Activated effector memory CD4-positive, alpha-beta T cell treated with Interleukin-2 at 50 U/mL for 16 hours (primary cell): Measurements from ENCODE around the gene PMM1.
"Not testable (repeated sequence)": the region's sequence is repeated elsewhere in the genome, so short reads cannot be mapped to it uniquely, and the experiment has no call there.

Experiments used
- DNase-seq: peaks from one replicate; pipeline ENCODE4 v3.0.0-alpha.2; 2020

The PMM1 gene

DNA sequence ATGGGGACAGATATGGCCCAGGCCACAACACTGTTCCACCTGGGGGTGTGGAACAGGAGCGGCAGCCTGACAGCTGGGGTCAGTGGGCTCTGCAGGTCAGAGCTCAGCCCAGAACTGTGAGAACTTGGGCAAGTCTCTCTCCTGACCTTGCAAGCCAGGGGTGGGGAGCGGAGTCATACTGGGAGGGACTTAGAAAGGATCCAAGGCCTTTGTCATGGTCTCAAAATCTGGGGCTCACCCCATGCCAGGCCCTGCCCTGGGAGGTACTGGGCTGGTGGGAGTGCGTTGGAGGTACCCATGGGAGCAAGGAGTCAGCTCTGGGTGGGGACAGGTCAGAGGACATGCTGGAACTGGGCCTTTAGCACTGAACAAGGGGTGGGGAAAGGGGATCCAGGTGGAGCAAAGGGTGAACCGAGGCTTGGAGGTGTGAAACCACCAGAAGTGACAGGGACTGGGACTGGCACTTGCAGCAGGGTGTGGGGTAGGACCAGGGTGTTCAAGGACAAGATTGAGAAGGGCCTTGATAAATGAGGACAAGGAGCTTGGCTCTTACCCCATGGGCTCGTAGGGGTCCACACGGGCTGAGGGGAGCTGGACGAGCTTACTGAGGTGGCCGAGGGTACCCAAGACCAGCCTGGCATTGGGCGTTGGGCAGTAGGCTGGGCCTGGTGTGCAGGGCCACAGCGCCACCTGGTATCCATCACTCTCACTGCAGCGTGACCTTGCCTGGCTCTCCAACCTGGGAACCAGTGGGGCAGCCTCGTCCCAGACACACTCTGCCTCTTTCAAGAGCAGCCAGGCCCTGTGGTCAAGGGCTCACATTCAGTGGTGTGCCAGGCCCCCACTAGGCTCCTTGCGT is 7.4 kb upstream of the PMM1 start:
- no peak for DNase-seq

DNA sequence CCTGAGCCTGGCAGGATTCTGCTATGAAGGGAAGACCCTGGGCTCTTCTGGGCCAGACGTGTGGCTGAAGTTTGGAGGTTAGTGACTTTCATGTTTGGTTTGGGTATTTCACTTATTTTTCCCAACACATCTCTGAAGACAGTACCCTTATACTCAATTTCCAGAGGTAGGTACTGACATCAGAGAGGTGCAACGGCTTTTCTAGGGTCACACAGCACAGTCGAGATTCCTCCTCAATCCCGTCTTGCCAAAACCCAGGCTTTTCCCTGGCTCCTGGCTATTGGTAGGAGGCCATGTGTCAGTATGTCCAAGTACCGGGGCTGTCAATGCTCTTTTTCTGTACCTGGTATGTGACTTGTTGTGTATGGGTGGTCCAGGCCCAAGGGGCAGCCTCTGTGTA is 6.1 kb upstream of the PMM1 start:
- no peak for DNase-seq

DNA sequence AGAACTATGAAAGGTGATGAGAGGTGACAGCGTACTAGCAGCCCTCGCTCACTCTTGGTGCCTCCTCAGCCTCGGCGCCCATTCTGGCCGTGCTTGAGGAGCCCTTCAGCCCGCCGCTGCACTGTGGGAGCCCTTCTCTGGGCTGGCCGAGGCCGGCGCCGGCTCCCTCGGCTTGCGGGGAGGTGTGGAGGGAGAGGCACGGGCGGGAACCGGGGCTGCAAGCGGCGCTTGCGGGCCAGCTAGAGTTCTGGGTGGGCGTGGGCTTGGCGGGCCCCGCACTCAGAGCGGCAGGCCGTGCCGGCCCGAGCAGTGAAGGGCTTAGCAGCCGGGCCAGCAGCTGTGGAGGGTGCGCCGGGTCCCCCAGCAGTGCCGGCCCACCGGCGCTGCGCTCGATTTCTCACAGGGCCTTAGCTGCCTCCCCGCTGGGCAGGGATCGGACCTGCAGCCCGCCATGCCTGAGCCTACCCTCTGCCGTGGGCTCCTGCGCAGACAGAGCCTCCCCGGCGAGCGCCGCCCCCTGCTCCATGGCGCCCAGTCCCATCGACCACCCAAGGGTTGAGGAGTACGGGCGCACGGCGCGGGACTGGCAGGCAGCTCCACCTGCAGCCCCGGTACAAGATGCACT is 3.8 kb upstream of the PMM1 start:
- not testable (repeated sequence) for DNase-seq

DNA sequence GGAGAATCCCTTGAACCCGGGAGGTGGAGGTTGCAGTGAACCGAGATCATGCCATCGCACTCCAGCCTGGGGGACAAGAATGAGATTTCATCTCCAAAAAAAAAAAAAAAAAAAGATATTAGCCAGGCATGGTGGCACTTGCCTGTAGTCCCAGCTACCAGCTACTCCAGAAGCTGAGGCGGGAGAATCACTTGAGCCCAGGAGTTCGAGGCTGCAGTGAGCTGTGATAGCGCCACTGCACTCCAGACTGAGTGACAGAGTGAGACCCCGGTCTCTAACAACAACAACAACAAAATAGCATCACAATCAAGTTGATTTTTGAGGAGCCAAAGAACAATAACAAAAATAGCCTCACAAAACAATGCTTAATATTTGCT is 2.3 kb downstream of the PMM1 start:
- no peak for DNase-seq

DNA sequence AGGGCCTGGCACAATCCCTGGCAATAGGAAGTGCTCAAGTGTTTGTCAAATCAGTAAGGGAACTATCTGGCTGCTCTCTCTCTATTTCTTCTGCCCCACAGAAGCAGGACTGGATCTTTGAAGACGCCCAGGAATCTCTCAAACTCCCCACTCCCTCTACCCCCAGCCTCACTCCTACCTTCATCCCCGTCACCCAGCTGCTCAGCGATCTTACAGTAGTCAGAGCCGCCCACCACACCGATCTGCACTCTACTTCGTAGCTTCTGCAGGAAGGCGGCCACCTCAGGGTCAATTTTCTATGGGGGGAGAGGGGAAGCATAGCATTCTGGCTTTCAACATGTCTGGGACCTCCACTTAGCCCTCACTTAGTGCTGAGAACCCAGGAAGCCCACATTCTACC is 3.7 kb downstream of the PMM1 start:
- no peak for DNase-seq

DNA sequence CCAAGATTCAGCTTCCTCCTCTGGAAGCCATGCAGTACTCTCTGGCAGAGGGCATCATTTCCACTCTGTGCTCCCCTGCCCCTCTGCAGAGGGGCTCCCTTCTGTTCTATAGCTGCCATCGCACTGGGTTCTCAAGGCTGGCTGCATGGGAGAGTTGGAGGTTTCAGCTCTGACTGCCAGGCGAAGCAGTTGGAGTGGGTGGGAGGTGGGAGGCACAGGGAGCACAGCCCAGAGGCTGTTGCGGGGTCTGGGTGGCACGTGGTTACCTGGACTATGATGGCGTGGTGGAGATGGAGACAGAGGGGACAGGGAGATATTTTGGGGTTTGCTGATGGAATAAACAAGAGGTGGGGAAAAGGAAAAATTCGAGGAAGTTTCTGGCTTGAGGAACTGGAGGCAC is 4.8 kb downstream of the PMM1 start:
- DNase-seq, result no peak

DNA sequence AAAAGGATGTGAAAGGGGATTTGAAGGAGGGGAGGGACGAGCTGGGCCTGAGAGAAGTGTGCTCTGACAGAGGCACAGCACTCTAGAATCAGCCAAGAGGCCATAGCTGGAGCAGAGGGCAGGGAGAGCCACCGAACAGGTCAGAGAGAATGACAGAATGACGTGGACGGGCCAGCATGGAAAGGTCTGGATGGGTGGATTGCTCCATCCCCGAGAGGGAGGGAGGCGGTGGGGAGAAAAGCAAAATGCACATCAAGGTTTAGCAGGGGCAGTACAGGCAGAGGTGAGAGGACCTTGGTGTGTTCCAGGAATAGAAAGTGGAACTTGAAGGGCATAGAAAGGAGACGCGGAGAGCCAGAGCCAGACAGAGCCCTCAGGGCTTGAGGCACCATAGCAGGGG is 6.9 kb downstream of the PMM1 start:
- DNase-seq, result no peak

DNA sequence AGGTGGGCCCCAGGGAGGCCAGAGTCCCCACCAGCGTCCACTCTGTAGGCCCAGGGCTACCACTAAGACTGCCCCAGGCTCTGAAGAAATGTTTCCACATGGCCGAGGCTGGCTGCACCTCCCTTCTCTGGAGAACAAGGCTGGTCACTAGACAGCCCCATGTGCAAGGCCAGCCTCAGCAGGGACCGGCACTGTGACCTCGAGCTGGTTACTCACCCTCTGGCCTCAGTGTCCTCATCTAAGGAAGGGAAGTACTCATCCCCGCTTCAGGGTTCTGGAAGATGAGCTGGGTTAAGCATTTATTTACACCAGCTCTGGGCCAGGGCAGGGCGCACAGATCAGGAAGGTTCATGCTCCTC is 9.7 kb downstream of the PMM1 start:
- DNase-seq, result no peak

DNA sequence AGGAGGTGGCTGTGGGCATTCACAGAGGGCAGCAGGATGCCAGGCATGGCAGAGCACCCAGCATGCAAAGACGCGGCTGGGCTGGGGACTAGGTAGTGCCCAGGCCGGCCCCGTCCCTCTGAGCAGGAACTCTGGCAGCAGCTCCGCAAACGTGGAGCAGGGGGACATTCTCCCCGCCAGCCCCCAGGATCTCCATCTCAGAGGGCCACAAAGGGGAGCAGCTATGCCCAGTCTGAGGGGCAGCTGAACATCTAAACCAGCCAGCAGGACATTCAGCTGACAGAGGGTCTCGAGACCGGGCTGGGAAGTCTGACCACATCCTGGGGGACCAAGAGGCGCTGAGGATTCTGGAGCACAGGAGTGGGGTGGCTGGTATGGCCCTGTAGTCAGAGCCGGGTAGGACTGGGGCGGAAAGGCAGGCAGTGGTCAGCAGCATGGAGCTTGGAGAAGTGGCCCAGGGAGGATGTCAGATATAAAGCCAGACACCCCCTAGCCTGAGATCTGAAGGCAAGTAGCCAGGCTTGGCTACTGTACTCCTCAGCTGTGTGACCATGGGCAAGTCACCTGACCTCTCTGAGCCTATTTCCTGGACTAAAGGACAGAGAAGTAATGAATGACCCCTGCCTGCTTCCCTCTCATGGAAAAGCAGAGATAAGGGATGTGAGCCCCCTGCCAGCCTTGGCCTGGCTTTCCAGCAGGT is 10.2 kb downstream of the PMM1 start:
- DNase-seq, result no peak

DNA sequence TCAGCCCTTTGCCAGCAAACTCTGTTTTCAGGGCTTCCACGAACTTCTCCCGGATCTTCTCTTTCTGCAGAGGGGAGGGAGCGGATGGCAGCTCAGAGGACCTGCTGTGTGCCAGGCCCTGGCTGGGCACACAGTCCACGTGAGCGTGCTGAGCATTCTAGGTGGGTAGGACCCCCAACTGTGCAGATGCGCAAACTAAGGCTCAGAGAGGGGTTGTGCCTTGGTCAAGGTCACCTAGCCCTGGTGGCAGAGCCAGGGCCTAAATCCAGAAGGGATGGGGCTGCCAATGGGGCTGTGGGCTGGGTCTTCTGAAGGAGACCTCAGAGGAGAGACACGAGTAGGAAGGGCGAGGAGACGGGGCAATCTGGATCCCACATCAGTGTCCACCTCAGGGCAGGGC is 10.8 kb downstream of the PMM1 start:
- no peak for DNase-seq

DNA sequence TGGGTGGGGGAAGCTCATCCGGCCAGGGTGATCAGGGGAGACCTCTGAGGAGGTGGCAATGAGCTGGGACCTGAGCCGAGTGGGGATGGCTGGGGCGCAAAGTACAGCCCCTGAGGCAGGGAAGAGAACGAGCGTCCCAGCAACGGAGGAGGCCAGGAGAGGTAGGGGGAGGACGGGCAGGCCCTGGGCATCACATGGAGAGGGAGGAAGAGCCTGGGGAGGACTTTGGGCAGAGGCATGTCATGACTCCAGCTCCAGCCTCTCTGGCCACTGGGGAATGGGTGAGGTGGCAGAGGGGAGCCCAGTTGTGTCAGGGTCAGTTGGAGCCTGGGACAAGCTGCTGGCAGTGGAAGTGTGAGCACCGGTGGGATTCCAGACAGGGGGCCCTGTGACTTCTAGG is 11.5 kb downstream of the PMM1 start:
- no peak for DNase-seq

DNA sequence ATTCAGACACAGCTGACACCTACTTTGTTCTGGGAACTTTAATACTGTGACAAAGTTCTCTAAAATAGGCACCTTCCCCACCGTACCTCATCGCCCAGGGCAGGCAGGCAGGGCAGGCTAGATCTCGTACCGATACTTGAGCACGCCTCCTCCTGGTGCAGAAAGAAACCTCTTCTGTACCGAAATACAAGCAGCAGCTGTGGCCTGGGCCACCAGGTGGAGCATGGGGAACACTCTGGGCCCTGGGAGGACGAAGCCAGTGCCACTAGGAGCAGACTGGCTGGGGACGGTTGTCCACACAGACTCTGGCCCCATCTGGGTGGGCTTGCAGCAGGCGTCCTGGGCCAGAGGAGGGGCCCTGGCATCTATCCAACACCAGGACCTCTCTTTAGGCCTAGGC is 12.8 kb downstream of the PMM1 start:
- no peak for DNase-seq

DNA sequence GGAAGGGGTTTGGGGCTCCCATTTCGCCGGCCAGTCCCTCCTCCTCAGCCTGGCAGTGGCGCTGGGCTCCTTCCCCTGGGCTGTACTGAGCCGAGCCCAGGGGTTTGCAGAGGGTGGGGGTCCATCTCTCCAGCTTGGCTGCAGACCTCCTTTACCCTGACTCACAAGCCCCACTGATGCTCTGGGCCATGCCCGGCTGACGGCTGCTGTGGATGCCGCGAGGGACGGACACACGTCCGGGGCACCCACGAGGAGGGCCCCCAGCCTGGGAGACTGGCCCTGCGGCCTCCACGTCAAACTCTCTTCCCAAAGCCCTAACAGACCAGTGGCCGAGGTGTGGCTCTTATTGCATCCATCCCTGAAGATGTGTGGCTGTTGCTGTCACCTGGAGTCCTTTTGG is 14.1 kb downstream of the PMM1 start:
- no peak for DNase-seq

DNA sequence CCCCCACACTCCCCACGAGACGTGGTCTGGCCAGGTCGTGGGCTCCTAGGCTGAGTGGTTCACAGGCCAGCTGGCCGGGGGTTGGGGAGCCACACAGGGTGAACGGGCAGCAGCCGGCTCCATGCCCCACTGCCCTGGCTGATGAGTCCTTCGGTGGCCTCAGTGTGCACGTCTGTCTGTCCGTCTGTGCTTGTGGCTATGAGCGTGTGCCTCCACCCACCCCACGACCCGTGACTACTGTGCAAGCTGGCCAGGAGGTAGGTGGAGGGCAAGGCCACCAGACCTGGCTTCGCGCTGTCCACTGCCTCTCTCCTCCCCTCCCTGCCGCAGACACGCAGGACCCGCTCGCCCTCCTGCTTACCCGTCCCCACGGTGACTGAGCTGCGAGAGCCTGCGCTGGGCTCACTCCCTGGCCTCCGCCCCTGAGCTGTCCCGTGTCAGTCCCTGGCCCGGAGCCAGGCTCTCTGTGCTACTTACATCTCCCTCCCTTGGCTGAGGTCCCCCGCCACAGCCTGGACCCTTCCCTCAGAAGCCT is 14.7 kb downstream of the PMM1 start:
- no peak for DNase-seq

DNA sequence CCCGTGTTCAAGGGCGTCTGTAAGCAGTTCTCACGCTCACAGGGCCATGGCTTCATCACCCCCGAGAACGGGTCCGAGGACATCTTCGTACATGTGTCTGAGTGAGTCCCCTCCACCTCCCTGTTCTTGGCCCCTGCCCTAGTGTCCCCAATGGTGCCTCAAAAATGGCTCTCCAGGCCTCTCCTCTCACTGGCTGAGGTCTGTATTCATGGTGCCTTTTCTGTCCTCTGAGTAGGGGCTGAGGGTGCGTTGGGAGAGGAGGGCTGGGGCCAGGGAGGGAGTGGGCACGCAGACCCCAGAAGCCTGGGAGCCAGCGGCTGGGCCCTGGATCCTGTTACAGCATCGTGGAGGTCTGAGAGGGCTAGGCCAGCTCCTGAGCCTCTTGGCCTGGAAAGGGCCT is 16.0 kb downstream of the PMM1 start:
- DNase-seq, result no peak

DNA sequence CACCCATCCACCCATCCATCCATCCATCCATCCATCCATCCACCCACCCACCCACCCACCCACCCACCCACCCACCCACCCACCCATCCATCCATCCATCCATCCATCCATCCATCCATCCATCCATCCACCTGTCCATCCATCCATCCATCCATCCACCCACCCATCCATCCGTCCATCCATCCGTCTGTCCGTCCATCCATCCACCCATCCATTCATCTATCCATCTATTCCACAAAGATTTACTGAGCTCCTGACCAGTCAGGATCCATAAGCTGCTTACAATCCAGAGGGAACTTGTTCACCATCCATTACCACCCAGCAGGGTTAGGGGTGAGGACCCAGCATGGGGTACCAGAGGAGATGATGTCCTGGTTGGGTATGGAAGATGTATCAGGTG is 17.3 kb downstream of the PMM1 start:
- not testable (repeated sequence) for DNase-seq

DNA sequence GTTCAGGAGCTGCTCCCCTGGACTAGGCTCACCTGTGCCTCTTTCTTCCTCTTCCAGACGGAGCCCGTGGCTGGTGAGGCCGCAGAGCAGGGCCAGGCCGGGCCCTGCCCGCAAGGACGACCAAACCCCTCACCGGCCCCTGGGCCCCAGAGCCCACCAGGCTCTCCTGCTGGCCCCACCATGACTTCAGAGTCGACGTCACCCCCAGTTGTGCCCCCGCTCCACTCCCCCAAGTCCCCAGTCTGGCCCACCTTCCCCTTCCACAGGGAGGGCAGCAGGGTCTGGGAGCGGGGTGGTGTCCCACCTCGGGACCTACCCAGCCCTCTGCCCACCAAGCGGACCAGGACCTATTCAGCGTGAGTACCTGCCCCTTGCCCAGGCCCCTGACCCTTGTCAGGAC is 17.9 kb downstream of the PMM1 start:
- DNase-seq, result no peak

DNA sequence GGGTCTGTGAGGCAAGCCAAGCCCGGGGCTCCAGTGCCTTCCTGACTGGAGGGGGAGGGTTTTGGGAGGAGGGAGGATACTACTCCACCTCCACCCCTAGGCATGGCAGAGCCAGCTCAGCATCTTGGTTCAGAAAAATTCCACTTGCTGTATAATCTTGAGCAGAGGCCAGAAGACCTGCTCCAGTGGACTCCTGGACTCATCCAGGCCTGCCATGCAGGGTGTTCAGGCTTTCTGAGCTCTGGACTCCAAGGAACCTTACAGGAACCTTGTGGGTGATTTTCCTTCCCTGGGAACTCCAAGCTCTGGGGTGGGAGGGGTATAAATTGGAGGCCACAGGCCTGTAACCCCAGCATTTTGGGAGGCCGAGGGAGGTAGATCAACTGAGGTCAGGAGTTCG is 19.4 kb downstream of the PMM1 start:
- no peak for DNase-seq

DNA sequence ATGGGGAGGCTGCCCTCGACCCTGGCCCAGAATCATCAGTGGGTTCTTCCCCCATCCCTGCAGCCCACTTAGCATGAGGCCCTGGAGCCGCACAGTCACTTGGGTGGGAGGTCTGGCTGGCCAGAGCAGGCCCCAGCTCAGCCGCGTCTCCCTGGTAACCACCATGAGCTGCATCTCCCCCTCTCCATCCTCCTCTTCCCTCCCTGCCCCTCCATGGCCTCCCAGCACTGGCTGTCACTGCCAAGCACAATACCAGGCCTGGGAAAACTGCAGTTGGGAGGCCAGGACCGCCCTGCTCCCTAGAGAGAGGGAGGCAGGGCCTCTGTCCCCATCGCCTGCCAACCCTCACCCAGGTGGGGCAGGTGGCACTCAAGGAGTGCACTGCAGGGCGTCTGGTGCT is 20.8 kb downstream of the PMM1 start:
- no peak for DNase-seq

DNA sequence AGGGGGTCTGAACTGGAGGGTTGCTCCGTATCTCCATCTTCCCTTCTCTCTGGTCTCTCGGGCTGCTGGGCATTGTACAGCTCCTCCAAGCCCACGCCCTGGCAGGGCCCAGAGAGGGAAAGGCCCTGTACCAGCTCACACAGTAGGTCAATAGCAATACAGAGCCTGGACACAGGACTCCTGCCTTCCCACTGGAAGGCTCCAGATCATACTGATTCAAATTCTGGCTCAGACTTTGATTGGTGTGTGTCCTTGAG is 22.2 kb downstream of the PMM1 start:
- no peak for DNase-seq

DNA sequence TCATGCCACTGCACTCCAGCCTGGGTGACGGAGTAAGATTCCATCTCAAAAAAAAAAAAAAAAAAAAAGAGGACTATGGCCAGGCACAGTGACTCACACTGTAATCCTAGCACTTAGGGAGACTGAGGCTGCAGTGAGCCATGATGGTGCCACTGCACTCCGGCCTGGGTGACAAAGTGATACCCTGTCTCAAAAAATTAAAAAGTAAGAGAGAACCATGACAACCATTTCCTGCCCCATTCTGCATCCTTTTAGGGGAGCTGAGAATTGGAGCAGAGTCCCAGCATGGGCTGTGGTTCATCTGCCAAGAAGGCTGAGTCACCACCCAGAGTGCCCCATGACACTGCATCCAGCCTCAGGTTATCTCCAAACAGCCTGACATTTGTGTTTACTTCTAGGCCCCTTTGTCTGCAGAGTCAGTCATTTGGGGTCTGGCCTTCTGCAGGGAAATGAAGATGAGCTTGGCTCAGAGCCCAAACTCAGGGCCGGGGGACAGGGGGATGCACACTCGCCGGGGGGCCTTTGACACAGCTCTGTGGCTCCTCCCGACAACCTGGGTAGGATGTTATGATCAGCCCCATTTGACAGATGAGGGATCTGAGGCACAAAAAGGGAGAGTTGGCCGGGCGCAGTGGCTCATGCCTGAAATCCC is 24.1 kb downstream of the PMM1 start:
- DNase-seq, result no peak

DNA sequence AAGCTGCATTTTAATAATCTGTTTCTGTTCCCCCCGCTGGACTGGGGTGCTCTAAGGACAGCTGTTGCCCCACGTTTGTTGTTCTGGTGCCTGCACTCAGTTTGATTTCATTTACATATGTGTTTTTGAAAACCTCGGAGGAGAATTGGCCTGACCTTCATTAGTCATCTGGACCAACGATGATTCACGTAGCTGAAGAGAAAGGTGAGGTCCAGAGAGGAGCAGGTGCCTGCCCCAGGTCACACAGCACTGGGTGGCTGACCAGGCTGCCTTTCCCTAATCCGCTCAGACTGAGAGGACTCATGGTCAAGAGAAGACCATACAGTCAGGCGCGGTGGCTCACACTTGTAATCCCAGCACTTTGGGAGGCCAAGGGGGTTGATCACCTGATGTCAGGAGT is 25.1 kb downstream of the PMM1 start:
- DNase-seq, result no peak

DNA sequence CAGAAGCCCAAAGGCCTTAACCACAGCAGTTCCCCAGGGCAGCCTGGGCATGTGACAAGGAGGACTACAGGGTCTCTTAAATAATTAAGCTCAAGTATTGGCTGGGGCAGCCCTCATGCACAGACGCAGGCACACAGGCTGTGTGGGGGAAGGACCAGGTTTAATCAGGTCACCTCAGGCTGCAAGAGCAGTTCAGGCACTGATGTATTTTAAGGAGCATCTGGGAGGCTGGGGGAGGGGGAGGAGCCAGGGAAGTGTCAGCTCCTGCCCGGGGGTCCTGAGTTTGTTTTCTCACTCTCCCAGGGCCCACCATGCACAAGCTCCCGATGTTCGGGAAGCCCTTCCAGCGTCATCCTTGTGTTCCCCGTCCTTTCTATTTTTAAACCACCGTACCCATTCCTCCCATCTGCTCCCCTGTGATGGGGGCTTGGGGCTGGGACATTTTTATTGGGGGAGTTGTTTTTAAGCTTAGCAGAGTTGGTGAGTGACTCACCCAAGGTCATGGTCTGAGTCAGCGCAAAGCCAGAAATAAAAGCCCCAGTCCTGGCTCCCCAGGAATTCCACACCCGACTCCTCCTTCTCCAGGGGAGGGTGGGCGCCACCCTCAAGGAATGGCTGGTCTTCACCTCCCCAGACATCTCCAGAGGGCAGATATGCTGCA is 26.5 kb downstream of the PMM1 start:
- no peak for DNase-seq
